GM23248 (cell line): ENCODE data around the gene RNF40.

Source experiments
- EZH2 ChIP-seq: fragments of 200-600 bp; sonication (generic); IDR thresholded peaks from 2 replicates; pipeline ENCODE4 v1.6.1; 2018; ENCODE audit warnings: antibody characterized with exemption, mild to moderate bottlenecking; ENCODE audit not compliant: insufficient read depth, poor library complexity, severe bottlenecking
- EZH2phosphoT487 ChIP-seq: fragments of 200-600 bp; sonication (generic); IDR thresholded peaks from 2 replicates; pipeline ENCODE4 v1.6.1; 2018; ENCODE audit warnings: antibody characterized with exemption, moderate library complexity, mild to moderate bottlenecking, low read depth; ENCODE audit not compliant: insufficient read depth

DNA sequence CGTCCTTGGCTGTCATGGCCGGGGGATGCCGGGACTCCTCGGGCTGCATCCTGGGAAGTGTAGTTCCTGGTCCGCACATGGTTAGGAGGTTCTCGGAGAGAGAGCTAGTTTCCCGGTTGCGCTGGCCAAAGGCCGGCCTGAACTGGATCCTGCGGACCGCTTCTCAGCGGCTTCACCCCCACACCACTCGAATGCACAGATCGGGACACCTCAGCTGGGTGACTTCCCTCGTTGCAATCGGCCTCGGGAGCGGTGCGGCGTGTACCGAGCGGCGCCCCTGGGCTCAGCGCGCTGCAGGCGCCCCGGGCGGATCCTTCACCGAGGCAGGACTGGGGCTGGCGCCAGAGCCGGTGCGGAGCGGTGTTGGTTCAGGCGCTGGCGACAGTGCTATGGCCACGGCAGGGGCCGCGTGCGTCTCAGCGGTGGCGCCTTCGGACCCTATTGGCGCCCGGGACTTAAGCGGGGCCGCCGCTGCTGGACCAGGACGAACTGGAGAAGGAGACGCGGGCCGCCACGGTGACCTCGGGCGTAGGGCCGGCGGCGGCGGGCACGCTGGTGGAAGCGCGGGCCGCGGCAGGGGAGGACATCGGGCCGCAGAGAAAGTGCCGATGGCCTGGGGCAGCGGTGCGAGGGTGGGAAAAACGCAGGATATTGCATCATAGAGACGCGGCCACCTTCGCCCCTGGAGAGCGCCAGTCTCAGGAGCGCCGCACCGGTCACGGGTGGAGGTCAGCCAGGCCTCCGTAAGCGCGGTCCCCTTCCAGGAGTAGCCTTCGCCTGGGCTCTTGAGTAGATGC lies 13.5 kb downstream of the RNF40 start:
- no peak for TF ChIP-seq EZH2
- no peak for TF ChIP-seq EZH2phosphoT487
